HG03097 (cell line): ENCODE data around the gene MPPED1.

Experiments used
- ATAC-seq: cut with Tn5 transposase; IDR thresholded peaks from one replicate; pipeline ENCODE4 v1.9.1; 2021; ENCODE audit not compliant: unreplicated experiment, low FRiP score

MPPED1 gene

GRCh38 chr22:43514476-43515157, 102.8 kb downstream of the MPPED1 start:
- no peak for ATAC-seq

- no peak for ATAC-seq
These were observed 103.6 kb downstream of the MPPED1 start for GRCh38 chr22:43515411-43515810.

GRCh38 chr22:43515902-43516301, 104.1 kb downstream of the MPPED1 start:
- ATAC-seq: no peak

GRCh38 chr22:43516386-43516785, 104.6 kb downstream of the MPPED1 start:
- ATAC-seq: no peak

- no peak for ATAC-seq
These were observed 105.3 kb downstream of the MPPED1 start for GRCh38 chr22:43516996-43517635.

GRCh38 chr22:43520632-43521039, 108.8 kb downstream of the MPPED1 start:
- no peak for ATAC-seq

- ATAC-seq: no peak
These were observed 109.9 kb downstream of the MPPED1 start for GRCh38 chr22:43521716-43522115.

GRCh38 chr22:43526117-43526655, 114.4 kb downstream of the MPPED1 start:
- no peak for ATAC-seq

- no peak for ATAC-seq
These were observed 115.1 kb downstream of the MPPED1 start for GRCh38 chr22:43526946-43527345.

GRCh38 chr22:43528601-43529360, 117.0 kb downstream of the MPPED1 start:
- no peak for ATAC-seq

- no peak for ATAC-seq
These were observed 117.6 kb downstream of the MPPED1 start for GRCh38 chr22:43529461-43529860.

- ATAC-seq: no peak
These were observed 118.1 kb downstream of the MPPED1 start for GRCh38 chr22:43529934-43530333.

GRCh38 chr22:43530349-43531201, 118.8 kb downstream of the MPPED1 start:
- no peak for ATAC-seq

- no peak for ATAC-seq
These were observed 119.8 kb downstream of the MPPED1 start for GRCh38 chr22:43531651-43532050.

- no peak for ATAC-seq
These were observed 120.7 kb downstream of the MPPED1 start for GRCh38 chr22:43532301-43533155.

- no peak for ATAC-seq
These were observed 121.3 kb downstream of the MPPED1 start for GRCh38 chr22:43533156-43533530.

GRCh38 chr22:43533656-43534428, 122.0 kb downstream of the MPPED1 start:
- ATAC-seq: no peak

- ATAC-seq: no peak
These were observed 123.1 kb downstream of the MPPED1 start for GRCh38 chr22:43534916-43535315.

GRCh38 chr22:43535336-43535735, 123.5 kb downstream of the MPPED1 start:
- ATAC-seq: no peak
